Measurements from ENCODE around the gene HYI. TPM values are rescaled to one million over a fixed set of nuclear protein-coding genes. Genes with fewer than 3 reads are reported as not detected.

Gene HYI
- total RNA-seq, 1 donor from 2014 or later: 28.7 TPM

- no peaks in the 10 kb centered on the region for H3K27me3 ChIP-seq (ENCODE audit: control insufficient read depth, insufficient read depth, low read length)
- FAIRE-seq: no peak
- no peak overlapping the region for H3K4me3 ChIP-seq (ENCODE audit: low read depth, low read length)
- no peak for DNase-seq (ENCODE audit: low read depth)
- no peak for TF ChIP-seq CTCF (IDR thresholded peaks at IDR 0.05; ENCODE audit: insufficient read depth, low read length, severe bottlenecking)
- peaks cover 28% of the 10 kb centered on the region for H3K36me3 ChIP-seq (ENCODE audit: control insufficient read depth, insufficient read depth, low read length)
Measured at GRCh38 chr1:43451701-43452532, 1.8 kb downstream of the HYI start.

- DNase-seq (ENCODE audit: low read depth) (no peak), FAIRE-seq (no peak)
- H3K36me3 ChIP-seq (ENCODE audit: control insufficient read depth, insufficient read depth, low read length): peaks cover 30% of the 10 kb centered on the region
- no peaks in the 10 kb centered on the region for H3K27me3 ChIP-seq (ENCODE audit: control insufficient read depth, insufficient read depth, low read length)
- no peak overlapping the region for H3K4me3 ChIP-seq (ENCODE audit: low read depth, low read length)
- no peak for TF ChIP-seq CTCF (IDR thresholded peaks at IDR 0.05; ENCODE audit: insufficient read depth, low read length, severe bottlenecking)
Measured at GRCh38 chr1:43451157-43451591, 2.6 kb downstream of the HYI start.

GRCh38 chr1:43450251-43450941, 3.3 kb downstream of the HYI start:
- H3K27me3 ChIP-seq (ENCODE audit: control insufficient read depth, insufficient read depth, low read length): no peaks in the 10 kb centered on the region
- no peak overlapping the region for H3K4me3 ChIP-seq (ENCODE audit: low read depth, low read length)
- FAIRE-seq: peak; percentile 60
- peaks cover 38% of the 10 kb centered on the region for H3K36me3 ChIP-seq (ENCODE audit: control insufficient read depth, insufficient read depth, low read length)
- DNase-seq (ENCODE audit: low read depth): no peak
- TF ChIP-seq CTCF (IDR thresholded peaks at IDR 0.05; ENCODE audit: insufficient read depth, low read length, severe bottlenecking): no peak

GRCh38 chr1:43449708-43450069, 4.0 kb downstream of the HYI start:
- DNase-seq (ENCODE audit: low read depth): no peak
- H3K4me3 ChIP-seq (ENCODE audit: low read depth, low read length): no peak overlapping the region
- no peak for FAIRE-seq
- no peaks in the 10 kb centered on the region for H3K27me3 ChIP-seq (ENCODE audit: control insufficient read depth, insufficient read depth, low read length)
- TF ChIP-seq CTCF (IDR thresholded peaks at IDR 0.05; ENCODE audit: insufficient read depth, low read length, severe bottlenecking): no peak
- H3K36me3 ChIP-seq (ENCODE audit: control insufficient read depth, insufficient read depth, low read length): peaks cover 42% of the 10 kb centered on the region

GRCh38 chr1:43448955-43449707, 4.6 kb downstream of the HYI start:
- Histone ChIP-seq H3K27me3 (ENCODE audit: control insufficient read depth, insufficient read depth, low read length) (no peaks in the 10 kb centered on the region), H3K36me3 (ENCODE audit: control insufficient read depth, insufficient read depth, low read length) (peaks cover 46% of the 10 kb centered on the region), H3K4me3 (ENCODE audit: low read depth, low read length) (no peak overlapping the region)
- no peak for TF ChIP-seq CTCF (IDR thresholded peaks at IDR 0.05; ENCODE audit: insufficient read depth, low read length, severe bottlenecking)
- FAIRE-seq (peak; percentile 18), DNase-seq (ENCODE audit: low read depth) (no peak)

All from bronchial epithelial cell (primary cell).